Measurements from ENCODE around the gene RELN. TPM values are rescaled to one million over a fixed set of nuclear protein-coding genes. Genes with fewer than 3 reads are reported as not detected.

RELN gene
- total and polyA plus RNA-seq, 2 donors, result 0.28 to 0.96 TPM

- Histone ChIP-seq H3K36me3 (ENCODE audit: control insufficient read depth in 2 of 2, insufficient read depth in 2 of 2, low read length in 1 of 2) (no peaks in the 10 kb centered on the region), H3K4me3 (ENCODE audit: low read length in 2 of 2) (no peak overlapping the region), H3K27ac (ENCODE audit: low read depth in 1 of 2, low read length in 1 of 2) (no peak overlapping the region), H3K4me1 (ENCODE audit: control insufficient read depth in 2 of 2, insufficient read depth in 2 of 2, low read length in 2 of 2) (no peaks in the 10 kb centered on the region), H3K9me3 (ENCODE audit: control insufficient read depth in 2 of 2, insufficient read depth in 1 of 2, low read length in 1 of 2) (no peaks in the 10 kb centered on the region), H3K27me3 (ENCODE audit: control insufficient read depth in 2 of 2, insufficient read depth in 1 of 2, low read length in 1 of 2) (no peaks in the 10 kb centered on the region)
- 79% methylated on average over 2 of the region's 2 CpGs for WGBS
- DNase-seq (ENCODE audit: low read depth in 6 of 9, low spot score in 9 of 9), result no peak
These were observed 391.9 kb downstream of the RELN start for GRCh38 chr7:103597606-103598005.

DNA sequence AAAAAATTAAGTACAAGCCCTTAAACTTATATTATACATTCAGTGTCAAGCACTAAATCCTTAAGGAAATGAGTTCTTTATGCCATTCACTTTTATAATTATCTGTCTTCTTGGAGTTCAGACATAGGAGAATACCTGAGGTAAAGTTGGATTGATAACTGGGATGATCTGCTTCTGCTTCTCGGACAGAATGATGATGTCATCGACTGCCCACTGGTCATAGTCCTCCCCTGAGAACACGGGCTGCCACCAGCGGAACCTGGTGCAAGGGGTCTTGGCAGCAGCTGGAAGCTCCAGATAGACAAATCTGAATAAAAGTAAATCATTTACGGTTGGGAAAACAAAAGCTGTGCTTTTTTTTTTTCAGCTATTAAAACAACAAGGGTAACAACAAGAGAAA, 395.3 kb downstream of the RELN start:
- Histone ChIP-seq H3K36me3 (ENCODE audit: control insufficient read depth in 2 of 2, insufficient read depth in 2 of 2, low read length in 1 of 2) (no peaks in the 10 kb centered on the region), H3K4me1 (ENCODE audit: control insufficient read depth in 2 of 2, insufficient read depth in 2 of 2, low read length in 2 of 2) (no peaks in the 10 kb centered on the region), H3K27ac (ENCODE audit: low read depth in 1 of 2, low read length in 1 of 2) (no peak overlapping the region), H3K27me3 (ENCODE audit: control insufficient read depth in 2 of 2, insufficient read depth in 1 of 2, low read length in 1 of 2) (no peaks in the 10 kb centered on the region), H3K4me3 (ENCODE audit: low read length in 2 of 2) (no peak overlapping the region), H3K9me3 (ENCODE audit: control insufficient read depth in 2 of 2, insufficient read depth in 1 of 2, low read length in 1 of 2) (no peaks in the 10 kb centered on the region)
- DNase-seq (ENCODE audit: low read depth in 6 of 9, low spot score in 9 of 9), result no peak
- WGBS, result 93% methylated on average over 5 of the region's 5 CpGs

DNA sequence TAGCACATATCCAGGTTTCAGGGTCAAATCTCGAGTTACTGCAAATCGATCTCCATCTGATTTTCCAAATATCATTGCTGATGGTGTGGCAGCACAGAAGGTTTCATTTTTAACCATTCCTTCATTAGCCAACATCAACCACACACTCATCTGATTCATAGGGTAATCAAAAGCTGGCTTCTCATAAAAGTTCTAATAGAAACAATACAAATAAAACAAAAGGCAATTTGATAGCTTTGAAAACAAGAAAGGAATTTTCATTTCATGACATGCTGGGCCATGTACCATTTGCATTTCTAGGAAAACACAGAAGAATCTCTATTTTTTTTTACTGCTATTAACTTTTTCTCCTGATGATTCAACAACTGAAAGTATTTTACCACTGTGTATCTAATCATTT, 395.8 kb downstream of the RELN start:
- Histone ChIP-seq H3K36me3 (ENCODE audit: control insufficient read depth in 2 of 2, insufficient read depth in 2 of 2, low read length in 1 of 2) (no peaks in the 10 kb centered on the region), H3K27ac (ENCODE audit: low read depth in 1 of 2, low read length in 1 of 2) (no peak overlapping the region), H3K4me3 (ENCODE audit: low read length in 2 of 2) (no peak overlapping the region), H3K4me1 (ENCODE audit: control insufficient read depth in 2 of 2, insufficient read depth in 2 of 2, low read length in 2 of 2) (no peaks in the 10 kb centered on the region), H3K9me3 (ENCODE audit: control insufficient read depth in 2 of 2, insufficient read depth in 1 of 2, low read length in 1 of 2) (no peaks in the 10 kb centered on the region), H3K27me3 (ENCODE audit: control insufficient read depth in 2 of 2, insufficient read depth in 1 of 2, low read length in 1 of 2) (no peaks in the 10 kb centered on the region)
- no peak for DNase-seq (ENCODE audit: low read depth in 6 of 9, low spot score in 9 of 9)
- 92% methylated on average over 2 of the region's 2 CpGs for WGBS

- Histone ChIP-seq H3K36me3 (ENCODE audit: control insufficient read depth in 2 of 2, insufficient read depth in 2 of 2, low read length in 1 of 2) (no peaks in the 10 kb centered on the region), H3K27ac (ENCODE audit: low read depth in 1 of 2, low read length in 1 of 2) (no peak overlapping the region), H3K4me3 (ENCODE audit: low read length in 2 of 2) (no peak overlapping the region), H3K4me1 (ENCODE audit: control insufficient read depth in 2 of 2, insufficient read depth in 2 of 2, low read length in 2 of 2) (no peaks in the 10 kb centered on the region), H3K9me3 (ENCODE audit: control insufficient read depth in 2 of 2, insufficient read depth in 1 of 2, low read length in 1 of 2) (no peaks in the 10 kb centered on the region), H3K27me3 (ENCODE audit: control insufficient read depth in 2 of 2, insufficient read depth in 1 of 2, low read length in 1 of 2) (no peaks in the 10 kb centered on the region)
- DNase-seq (ENCODE audit: low read depth in 6 of 9, low spot score in 9 of 9), result no peak
These were observed 396.6 kb downstream of the RELN start for GRCh38 chr7:103592844-103593243.

DNA sequence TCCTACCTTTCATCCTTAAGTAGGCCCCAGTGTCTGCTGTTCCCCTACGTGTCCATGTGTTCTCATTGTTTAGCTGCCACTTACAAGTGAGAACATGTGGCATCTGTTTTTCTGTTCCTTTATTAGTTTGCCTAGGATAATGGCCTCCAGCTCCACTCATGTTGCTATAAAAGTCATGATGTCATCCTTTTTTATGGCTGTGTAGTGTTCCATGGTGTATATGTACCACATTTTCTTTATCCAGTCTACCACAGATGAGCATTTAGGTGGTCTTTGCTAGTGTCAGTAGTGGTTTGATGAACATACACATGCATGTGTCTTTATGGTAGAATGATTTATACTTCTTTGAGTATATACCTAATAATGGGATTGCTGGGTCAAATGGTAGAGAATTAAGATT, 397.3 kb downstream of the RELN start:
- no peaks in the 10 kb centered on the region for H3K9me3 ChIP-seq (ENCODE audit: control insufficient read depth in 2 of 2, insufficient read depth in 1 of 2, low read length in 1 of 2)
- no peaks in the 10 kb centered on the region for H3K27me3 ChIP-seq (ENCODE audit: control insufficient read depth in 2 of 2, insufficient read depth in 1 of 2, low read length in 1 of 2)
- 96% methylated on average over 1 of the region's 1 CpG for WGBS
- no peaks in the 10 kb centered on the region for H3K4me1 ChIP-seq (ENCODE audit: control insufficient read depth in 2 of 2, insufficient read depth in 2 of 2, low read length in 2 of 2)
- H3K27ac ChIP-seq (ENCODE audit: low read depth in 1 of 2, low read length in 1 of 2), result no peak overlapping the region
- no peak overlapping the region for H3K4me3 ChIP-seq (ENCODE audit: low read length in 2 of 2)
- DNase-seq (ENCODE audit: low read depth in 6 of 9, low spot score in 9 of 9), result no peak
- H3K36me3 ChIP-seq (ENCODE audit: control insufficient read depth in 2 of 2, insufficient read depth in 2 of 2, low read length in 1 of 2), result no peaks in the 10 kb centered on the region

GRCh38 chr7:103580031-103580430, 409.4 kb downstream of the RELN start:
- Histone ChIP-seq H3K9me3 (ENCODE audit: control insufficient read depth in 2 of 2, insufficient read depth in 1 of 2, low read length in 1 of 2) (no peaks in the 10 kb centered on the region), H3K4me1 (ENCODE audit: control insufficient read depth in 2 of 2, insufficient read depth in 2 of 2, low read length in 2 of 2) (no peaks in the 10 kb centered on the region), H3K27me3 (ENCODE audit: control insufficient read depth in 2 of 2, insufficient read depth in 1 of 2, low read length in 1 of 2) (no peaks in the 10 kb centered on the region), H3K27ac (ENCODE audit: low read depth in 1 of 2, low read length in 1 of 2) (no peak overlapping the region), H3K36me3 (ENCODE audit: control insufficient read depth in 2 of 2, insufficient read depth in 2 of 2, low read length in 1 of 2) (no peaks in the 10 kb centered on the region), H3K4me3 (ENCODE audit: low read length in 2 of 2) (no peak overlapping the region)
- 98% methylated on average over 2 of the region's 2 CpGs for WGBS
- DNase-seq (ENCODE audit: low read depth in 6 of 9, low spot score in 9 of 9), result no peak

GRCh38 chr7:103577059-103577458, 412.4 kb downstream of the RELN start:
- H3K27ac ChIP-seq (ENCODE audit: low read depth in 1 of 2, low read length in 1 of 2), result no peak overlapping the region
- DNase-seq (ENCODE audit: low read depth in 6 of 9, low spot score in 9 of 9), result no peak
- H3K27me3 ChIP-seq (ENCODE audit: control insufficient read depth in 2 of 2, insufficient read depth in 1 of 2, low read length in 1 of 2), result no peaks in the 10 kb centered on the region
- WGBS, result 95% methylated on average over 2 of the region's 2 CpGs
- no peak overlapping the region for H3K4me3 ChIP-seq (ENCODE audit: low read length in 2 of 2)
- no peaks in the 10 kb centered on the region for H3K36me3 ChIP-seq (ENCODE audit: control insufficient read depth in 2 of 2, insufficient read depth in 2 of 2, low read length in 1 of 2)
- H3K4me1 ChIP-seq (ENCODE audit: control insufficient read depth in 2 of 2, insufficient read depth in 2 of 2, low read length in 2 of 2), result no peaks in the 10 kb centered on the region
- no peaks in the 10 kb centered on the region for H3K9me3 ChIP-seq (ENCODE audit: control insufficient read depth in 2 of 2, insufficient read depth in 1 of 2, low read length in 1 of 2)

- no peaks in the 10 kb centered on the region for H3K9me3 ChIP-seq (ENCODE audit: control insufficient read depth in 2 of 2, insufficient read depth in 1 of 2, low read length in 1 of 2)
- no peaks in the 10 kb centered on the region for H3K36me3 ChIP-seq (ENCODE audit: control insufficient read depth in 2 of 2, insufficient read depth in 2 of 2, low read length in 1 of 2)
- no peak overlapping the region for H3K27ac ChIP-seq (ENCODE audit: low read depth in 1 of 2, low read length in 1 of 2)
- H3K4me3 ChIP-seq (ENCODE audit: low read length in 2 of 2), result no peak overlapping the region
- no peaks in the 10 kb centered on the region for H3K4me1 ChIP-seq (ENCODE audit: control insufficient read depth in 2 of 2, insufficient read depth in 2 of 2, low read length in 2 of 2)
- DNase-seq (ENCODE audit: low read depth in 6 of 9, low spot score in 9 of 9), result no peak
- no peaks in the 10 kb centered on the region for H3K27me3 ChIP-seq (ENCODE audit: control insufficient read depth in 2 of 2, insufficient read depth in 1 of 2, low read length in 1 of 2)
- 85% methylated on average over 5 of the region's 5 CpGs for WGBS
These were observed 412.8 kb downstream of the RELN start for GRCh38 chr7:103576641-103577040.

DNA sequence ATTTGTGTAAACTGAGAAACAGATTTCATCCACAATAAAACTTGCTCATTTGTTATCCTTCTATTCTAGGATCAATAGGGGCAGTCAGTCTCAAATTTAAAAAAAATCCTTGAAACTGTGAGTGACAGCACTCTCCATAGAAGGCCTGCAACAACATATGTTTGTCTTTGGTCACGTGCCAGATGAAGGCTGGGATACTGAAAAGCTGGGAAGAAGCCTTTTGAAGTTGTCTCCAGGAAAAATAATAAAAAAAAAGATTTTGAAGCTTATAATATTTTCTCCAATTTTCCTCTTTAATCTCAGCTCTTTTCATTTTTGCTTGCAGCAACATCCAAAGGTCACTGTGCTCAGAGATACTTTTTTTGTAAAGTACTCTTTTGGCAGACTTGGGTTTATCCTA, 414.9 kb downstream of the RELN start:
- H3K9me3 ChIP-seq (ENCODE audit: control insufficient read depth in 2 of 2, insufficient read depth in 1 of 2, low read length in 1 of 2), result no peaks in the 10 kb centered on the region
- H3K27ac ChIP-seq (ENCODE audit: low read depth in 1 of 2, low read length in 1 of 2), result no peak overlapping the region
- no peaks in the 10 kb centered on the region for H3K27me3 ChIP-seq (ENCODE audit: control insufficient read depth in 2 of 2, insufficient read depth in 1 of 2, low read length in 1 of 2)
- WGBS, result 79% methylated on average over 1 of the region's 1 CpG
- no peaks in the 10 kb centered on the region for H3K36me3 ChIP-seq (ENCODE audit: control insufficient read depth in 2 of 2, insufficient read depth in 2 of 2, low read length in 1 of 2)
- H3K4me1 ChIP-seq (ENCODE audit: control insufficient read depth in 2 of 2, insufficient read depth in 2 of 2, low read length in 2 of 2), result no peaks in the 10 kb centered on the region
- DNase-seq (ENCODE audit: low read depth in 6 of 9, low spot score in 9 of 9), result no peak
- no peak overlapping the region for H3K4me3 ChIP-seq (ENCODE audit: low read length in 2 of 2)

DNA sequence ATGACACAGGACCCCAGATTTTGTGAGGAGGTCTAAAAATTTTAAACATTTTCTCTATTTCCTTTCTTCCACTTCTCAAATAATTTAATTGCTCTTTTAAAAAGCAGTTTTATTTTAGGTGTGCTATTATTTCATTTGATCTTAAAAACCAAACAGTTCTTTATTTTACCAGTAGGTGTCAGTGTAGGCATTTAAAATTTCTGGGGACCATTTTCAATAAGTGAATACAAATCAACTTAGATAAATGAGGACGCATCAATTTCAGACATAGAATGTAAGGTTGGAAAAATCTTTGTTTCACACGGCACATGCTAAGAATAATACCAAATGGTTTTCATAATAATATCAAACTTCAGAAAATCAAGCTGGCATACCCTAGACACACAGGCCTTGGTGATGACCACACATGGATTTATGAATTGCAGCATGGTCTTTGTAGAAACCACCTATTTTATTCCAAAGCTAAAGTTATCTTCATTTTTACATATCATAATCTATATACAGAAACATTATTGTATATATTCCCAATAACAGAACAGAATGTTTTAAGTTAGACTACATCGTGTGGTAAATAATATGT, 415.9 kb downstream of the RELN start:
- H3K4me3 ChIP-seq (ENCODE audit: low read length in 2 of 2), result no peak overlapping the region
- no peaks in the 10 kb centered on the region for H3K4me1 ChIP-seq (ENCODE audit: control insufficient read depth in 2 of 2, insufficient read depth in 2 of 2, low read length in 2 of 2)
- no peaks in the 10 kb centered on the region for H3K9me3 ChIP-seq (ENCODE audit: control insufficient read depth in 2 of 2, insufficient read depth in 1 of 2, low read length in 1 of 2)
- H3K27ac ChIP-seq (ENCODE audit: low read depth in 1 of 2, low read length in 1 of 2), result no peak overlapping the region
- no peaks in the 10 kb centered on the region for H3K36me3 ChIP-seq (ENCODE audit: control insufficient read depth in 2 of 2, insufficient read depth in 2 of 2, low read length in 1 of 2)
- 62% methylated on average over 3 of the region's 3 CpGs for WGBS
- no peaks in the 10 kb centered on the region for H3K27me3 ChIP-seq (ENCODE audit: control insufficient read depth in 2 of 2, insufficient read depth in 1 of 2, low read length in 1 of 2)
- peak in 5 of 9 donors; percentile 6 to 36 (median 10) for DNase-seq (ENCODE audit: low read depth in 6 of 9, low spot score in 9 of 9)

Data from thymus (tissue), 11 donors.